Endothelial cell of umbilical vein (primary cell): ENCODE data around the gene DNAJB9. TPM values are rescaled to one million over a fixed set of nuclear protein-coding genes. Genes with fewer than 3 reads are reported as not detected.

ENCODE experiments used
- BruUV-seq: library from RNA; stranded (reverse); fragments of 400-500 nt; replicated peaks from 2 replicates; lab custom pipeline; 2021; lab: Mats Ljungman, UMichigan
- CTCF ChIA-PET: fragments of 300-600, 350-600 bp; sonication (Branson Sonifier 250); formaldehyde crosslinking; loops from one replicate; lab custom pipeline; 2021; ENCODE audit warnings: antibody characterized with exemption, inconsistent platforms; lab: Charles Lee
- POLR2A ChIA-PET: fragments of 300-600, 350-600 bp; sonication (Branson Sonifier 250); formaldehyde crosslinking; loops from one replicate; lab custom pipeline; 2021; ENCODE audit warnings: antibody characterized with exemption, inconsistent platforms; lab: Charles Lee
- DNase-seq: peaks from one replicate; pipeline ENCODE4 v3.0.0-alpha.2; 2011; ENCODE audit warnings: low read depth, low spot score
- FAIRE-seq: peaks from 2 replicates; lab custom pipeline; 2011; peaks lifted over from hg19 to GRCh38; lab: Jason Lieb, UNC
- H2AFZ ChIP-seq: 2 replicates; pipeline ENCODE4 v1.6.0; 2012; ENCODE audit warnings: low read depth, low read length, control low read depth, inconsistent platforms
- H3K27ac ChIP-seq: 2 replicates; pipeline ENCODE4 v1.5.1; 2011; ENCODE audit warnings: low read depth, mild to moderate bottlenecking, control low read depth, low read length, moderate library complexity; ENCODE audit not compliant: insufficient read depth
- H3K27me3 ChIP-seq, 2 experiments: 2 replicates each; pipeline versions ENCODE4 v1.6.0 to v1.6.1; 2011; ENCODE audit warnings: low read length in 2 of 2, mixed read lengths in 1 of 2; ENCODE audit not compliant: control insufficient read depth in 2 of 2, insufficient read depth in 2 of 2
- H3K36me3 ChIP-seq, 2 experiments: 2 replicates in 1 of 2; 3 replicates in 1 of 2; pipeline ENCODE4 v1.5.1; 2011; ENCODE audit warnings: low read length in 2 of 2, mild to moderate bottlenecking in 1 of 2, moderate library complexity in 1 of 2; ENCODE audit not compliant: control insufficient read depth in 2 of 2, insufficient read depth in 2 of 2; ENCODE audit errors: extremely low read depth in 1 of 2
- H3K4me1 ChIP-seq: 3 replicates; pipeline ENCODE4 v1.5.1; 2011; ENCODE audit warnings: mild to moderate bottlenecking, low read length; ENCODE audit not compliant: control insufficient read depth, insufficient read depth; ENCODE audit errors: extremely low read depth
- H3K4me2 ChIP-seq: 2 replicates; pipeline ENCODE4 v1.6.1; 2011; ENCODE audit warnings: low read length, control low read depth, mixed read lengths; ENCODE audit not compliant: insufficient read depth
- H3K4me3 ChIP-seq, 3 experiments: fragments of 200-600 bp in 1 of 3; sonication (generic), shearing (Covaris generic) in 1 of 3; replicated peaks in 1 of 3; 2 replicates each; pipeline ENCODE4 v1.5.1; 2011 to 2016; ENCODE audit warnings: control low read depth in 3 of 3, low read length in 3 of 3, mild to moderate bottlenecking in 2 of 3, inconsistent platforms in 1 of 3, low read depth in 1 of 3, moderate library complexity in 1 of 3; ENCODE audit not compliant: insufficient read depth in 1 of 3
- H3K79me2 ChIP-seq: 2 replicates; pipeline ENCODE4 v1.6.0; 2012; ENCODE audit warnings: low read length, inconsistent platforms; ENCODE audit not compliant: control insufficient read depth, insufficient read depth
- H3K9ac ChIP-seq: replicated peaks from 2 replicates; pipeline ENCODE3; 2011; ENCODE audit warnings: low read length, control low read depth; ENCODE audit not compliant: insufficient read depth; ENCODE audit errors: extremely low read depth
- H3K9me1 ChIP-seq: replicated peaks from 3 replicates; pipeline ENCODE4 v1.6.0; 2011; ENCODE audit warnings: mild to moderate bottlenecking, low read length; ENCODE audit not compliant: control insufficient read depth, insufficient read depth; ENCODE audit errors: extremely low read depth
- H3K9me3 ChIP-seq: replicated peaks from 2 replicates; pipeline ENCODE4 v1.5.1; 2012; ENCODE audit warnings: low read length, inconsistent platforms; ENCODE audit not compliant: control insufficient read depth, insufficient read depth
- H4K20me1 ChIP-seq: replicated peaks from 2 replicates; pipeline ENCODE3; 2011; ENCODE audit warnings: mild to moderate bottlenecking, low read length; ENCODE audit not compliant: control insufficient read depth, insufficient read depth; ENCODE audit errors: extremely low read depth
- CTCF ChIP-seq, 2 donors: IDR thresholded peaks; 1 replicate in 1 of 2; 2 replicates in 1 of 2; pipeline ENCODE4 v1.5.1; 2011; ENCODE audit warnings: low read length in 2 of 2, mild to moderate bottlenecking in 2 of 2, moderate library complexity in 2 of 2, control low read depth in 1 of 2, inconsistent platforms in 1 of 2, low read depth in 1 of 2; ENCODE audit not compliant: insufficient read depth in 1 of 2; ENCODE audit errors: extremely low read depth in 1 of 2
- EZH2 ChIP-seq: IDR thresholded peaks from 2 replicates; pipeline ENCODE4 v1.6.1; 2012; ENCODE audit warnings: borderline replicate concordance, low read depth, mild to moderate bottlenecking, moderate library complexity, low read length, inconsistent platforms; ENCODE audit not compliant: severe bottlenecking
- FOS ChIP-seq: IDR thresholded peaks from 2 replicates; pipeline ENCODE4 v1.6.1; 2011; ENCODE audit warnings: mild to moderate bottlenecking, low read length, moderate library complexity, borderline replicate concordance; ENCODE audit not compliant: insufficient read depth
- GATA2 ChIP-seq: IDR thresholded peaks from 2 replicates; pipeline ENCODE4 v1.7.0; 2011; ENCODE audit warnings: low read depth, mild to moderate bottlenecking, moderate library complexity, mixed read lengths, low read length; ENCODE audit not compliant: insufficient read length, insufficient read depth
- JUN ChIP-seq: IDR thresholded peaks from 2 replicates; pipeline ENCODE4 v1.6.1; 2011; ENCODE audit warnings: borderline replicate concordance, low read depth; ENCODE audit not compliant: insufficient read length, insufficient read depth
- MAX ChIP-seq: IDR thresholded peaks from 2 replicates; pipeline ENCODE4 v1.6.1; 2011; ENCODE audit not compliant: insufficient read depth, insufficient read length
- MYC ChIP-seq: IDR thresholded peaks from one replicate; pipeline ENCODE4 v1.6.1; 2011; ENCODE audit warnings: mild to moderate bottlenecking, low read depth, low read length
- POLR2A ChIP-seq: IDR thresholded peaks from 2 replicates; pipeline ENCODE4 v1.6.1; 2012; ENCODE audit warnings: low read depth, mild to moderate bottlenecking, control low read depth, low read length
- POLR2AphosphoS5 ChIP-seq: IDR thresholded peaks from 2 replicates; pipeline ENCODE4 v1.6.1; 2012; ENCODE audit warnings: low read depth, mild to moderate bottlenecking, control low read depth, low read length, moderate library complexity; ENCODE audit not compliant: insufficient read depth
- dilution Hi-C: fragments of 300-500 bp; cut with MboI; formaldehyde crosslinking; loops from one replicate; pipeline ENCODE4 v1.15.0; 2019; ENCODE audit warnings: low sequenced_read_pairs; ENCODE audit not compliant: extremely low pct_ligation_motif_present
- intact Hi-C: fragments of 100-400 bp; cut with micrococcal nuclease; formaldehyde crosslinking; loops from one replicate; pipeline ENCODE4 v1.10.0; 2022
- polyA plus RNA-seq, 4 experiments: library from polyadenylated mRNA; depleted of rRNA in 3 of 4; stranded (reverse) in 3 of 4; unstranded in 1 of 4; fragments of >200 nt; gene quantifications; 2 replicates each; pipeline versions ENCODE4 v1.2.1 to v1.2.3, GENCODE V29; 2011 to 2012; ENCODE audit warnings: missing spikeins in 1 of 4
- total RNA-seq: library from RNA; stranded (reverse); gene quantifications from 2 replicates; pipeline ENCODE4 v1.2.3, GENCODE V29; 2021

Gene DNAJB9
- total and polyA plus RNA-seq, 2 donors (not counting 3 experiments of a cell fraction or from before 2014, with no cell fraction given), result 11.7 to 11.9 TPM

- dilution Hi-C loops (no loop called here), intact Hi-C loops (no loop called here)
- Histone ChIP-seq H3K9me3 (no peaks in the 10 kb centered on the region), H3K27me3 (peaks cover 18 to 24% of the 10 kb centered on the region in 2 experiments), H2AFZ (no peak overlapping the region), H3K79me2 (no peaks in the 10 kb centered on the region), H3K27ac (no peak overlapping the region), H3K9me1 (no peaks in the 10 kb centered on the region), H4K20me1 (no peaks in the 10 kb centered on the region), H3K4me1 (no peaks in the 10 kb centered on the region), H3K4me3 (no peak overlapping the region), H3K4me2 (no peak overlapping the region), H3K36me3 (no peaks in the 10 kb centered on the region), H3K9ac (no peak overlapping the region)
- TF ChIP-seq POLR2AphosphoS5 (no peak), JUN (no peak), POLR2A (no peak), FOS (no peak), GATA2 (no peak), CTCF (IDR thresholded peaks at IDR 0.05; ENCODE audit: extremely low read depth in 1 of 2, insufficient read depth in 1 of 2, low read depth in 1 of 2, low read length in 2 of 2) (no peak), EZH2 (no peak), MAX (no peak), MYC (no peak)
- BruUV-seq, result no TSS peak
- DNase-seq (no peak), FAIRE-seq (no peak)
- CTCF ChIA-PET, result interaction anchor here (1.0 to 1.1 kb wide), 2 partner anchors 9 to 11 kb away, joined by 3 read pairs; no protein-coding TSS in a partner anchor
- POLR2A ChIA-PET, result no interaction called here
Observed at GRCh38 chr7:108600399-108600798, 30.7 kb downstream of the DNAJB9 start.
